NB4 (cell line): Measurements from ENCODE around the gene VGLL4.
A peak's percentile ranks its signal among the peaks of the same experiment; 100 is the strongest.

Experiments used
- DNase-seq: peaks from one replicate; pipeline ENCODE4 v3.0.0; 2010; ENCODE audit warnings: low read depth
- H3K4me3 ChIP-seq: one replicate; pipeline ENCODE4 v1.5.1; 2011; ENCODE audit warnings: mild to moderate bottlenecking, low read depth, low read length, moderate library complexity
- MAX ChIP-seq: IDR thresholded peaks from 2 replicates; pipeline ENCODE4 v1.6.1; 2011; ENCODE audit warnings: low read depth, low read length
- MYC ChIP-seq: IDR thresholded peaks from 2 replicates; pipeline ENCODE4 v1.6.1; 2011; ENCODE audit warnings: low read depth, low read length
- POLR2A ChIP-seq: IDR thresholded peaks from 2 replicates; pipeline ENCODE4 v1.6.1; 2011; ENCODE audit warnings: mild to moderate bottlenecking; ENCODE audit not compliant: insufficient read length; ENCODE audit errors: extremely low read depth
- TF ChIP-seq, protein P1 (sequence below): IDR thresholded peaks from one replicate; pipeline ENCODE4 v1.5.1; 2012; ENCODE audit warnings: low read depth, low read length

The VGLL4 gene

GRCh38 chr3:11655196-11655928 is 11.6 kb upstream of the VGLL4 start:
- no peak overlapping the region for H3K4me3 ChIP-seq
- DNase-seq, result peak; percentile 46
- TF ChIP-seq MAX, result no peak
- TF ChIP-seq, protein P1, sequence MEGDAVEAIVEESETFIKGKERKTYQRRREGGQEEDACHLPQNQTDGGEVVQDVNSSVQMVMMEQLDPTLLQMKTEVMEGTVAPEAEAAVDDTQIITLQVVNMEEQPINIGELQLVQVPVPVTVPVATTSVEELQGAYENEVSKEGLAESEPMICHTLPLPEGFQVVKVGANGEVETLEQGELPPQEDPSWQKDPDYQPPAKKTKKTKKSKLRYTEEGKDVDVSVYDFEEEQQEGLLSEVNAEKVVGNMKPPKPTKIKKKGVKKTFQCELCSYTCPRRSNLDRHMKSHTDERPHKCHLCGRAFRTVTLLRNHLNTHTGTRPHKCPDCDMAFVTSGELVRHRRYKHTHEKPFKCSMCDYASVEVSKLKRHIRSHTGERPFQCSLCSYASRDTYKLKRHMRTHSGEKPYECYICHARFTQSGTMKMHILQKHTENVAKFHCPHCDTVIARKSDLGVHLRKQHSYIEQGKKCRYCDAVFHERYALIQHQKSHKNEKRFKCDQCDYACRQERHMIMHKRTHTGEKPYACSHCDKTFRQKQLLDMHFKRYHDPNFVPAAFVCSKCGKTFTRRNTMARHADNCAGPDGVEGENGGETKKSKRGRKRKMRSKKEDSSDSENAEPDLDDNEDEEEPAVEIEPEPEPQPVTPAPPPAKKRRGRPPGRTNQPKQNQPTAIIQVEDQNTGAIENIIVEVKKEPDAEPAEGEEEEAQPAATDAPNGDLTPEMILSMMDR, result peak; percentile 26

DNA sequence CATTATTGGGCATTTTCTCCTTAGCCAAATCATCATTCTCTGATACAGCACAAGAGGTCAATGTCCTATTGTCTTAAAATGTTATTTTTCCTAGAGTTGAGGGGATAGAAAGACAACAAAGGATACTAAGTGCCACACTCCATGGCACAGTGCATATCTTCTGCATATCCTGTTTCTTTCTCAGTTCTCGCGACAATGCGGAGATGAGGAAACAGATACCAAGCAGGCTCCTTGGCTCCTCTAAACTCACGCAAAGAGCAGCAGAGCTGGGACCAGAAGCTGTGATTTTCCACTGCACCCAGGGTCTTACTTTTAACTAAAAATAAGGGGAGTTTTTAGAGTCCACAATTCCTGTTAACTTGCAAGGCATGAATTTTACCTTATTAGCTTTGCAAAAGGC is 10.5 kb upstream of the VGLL4 start:
- no peak for DNase-seq
- TF ChIP-seq POLR2A, result no peak
- TF ChIP-seq, protein P1, result no peak
- no peak for TF ChIP-seq MYC
- TF ChIP-seq MAX, result no peak

GRCh38 chr3:11653298-11654055 is 9.8 kb upstream of the VGLL4 start:
- no peak for TF ChIP-seq MYC
- TF ChIP-seq, protein P1, result peak; percentile 10
- no peak for TF ChIP-seq POLR2A
- TF ChIP-seq MAX, result no peak
- peak; percentile 16 for DNase-seq

More for the DNA sequence above, 10.5 kb upstream of the VGLL4 start:
- H3K4me3 ChIP-seq, result no peak overlapping the region

DNA sequence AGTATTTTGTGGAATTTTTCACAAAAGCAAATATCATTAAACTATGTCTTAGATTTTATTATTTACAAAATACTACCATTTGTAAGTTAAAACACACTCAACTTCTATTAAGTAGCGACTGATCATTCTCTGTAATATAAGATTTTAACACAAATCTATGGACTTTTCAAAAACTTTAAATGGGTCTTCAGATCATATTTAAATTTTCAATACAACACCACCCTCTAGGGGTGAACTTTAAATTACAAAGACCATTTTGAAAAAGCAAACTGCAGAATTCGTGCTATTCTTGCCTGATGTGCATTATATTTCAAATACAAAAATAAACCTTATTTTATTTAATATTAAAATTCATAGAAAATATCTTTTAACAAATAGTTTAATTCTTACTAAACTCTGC is 8.2 kb upstream of the VGLL4 start:
- peak; percentile 51 for DNase-seq
- TF ChIP-seq POLR2A (no peak), MAX (no peak), MYC (no peak)
- TF ChIP-seq, protein P1, result no peak
- H3K4me3 ChIP-seq, result no peak overlapping the region

More at GRCh38 chr3:11653298-11654055, 9.8 kb upstream of the VGLL4 start:
- no peak overlapping the region for H3K4me3 ChIP-seq

GRCh38 chr3:11651477-11651876 is 7.8 kb upstream of the VGLL4 start:
- TF ChIP-seq POLR2A (no peak), MAX (no peak), MYC (no peak)
- TF ChIP-seq, protein P1, result no peak
- DNase-seq, result no peak

More at GRCh38 chr3:11651477-11651876, 7.8 kb upstream of the VGLL4 start:
- no peak overlapping the region for H3K4me3 ChIP-seq
